Measurements from ENCODE around the gene HSF2BP. TPM values are rescaled to one million over a fixed set of nuclear protein-coding genes. Genes with fewer than 3 reads are reported as not detected.
"Not testable (repeated sequence)": the region's sequence is repeated elsewhere in the genome, so short reads cannot be mapped to it uniquely, and the experiment has no call there.

The HSF2BP gene
- total RNA-seq, 6 donors from 2014 or later = 0.40 to 0.91 (median 0.45) TPM; not detected in 2

GRCh38 chr21:43572446-43572845, 86.8 kb downstream of the HSF2BP start:
- no peak overlapping the region for H3K4me3 ChIP-seq
- ATAC-seq (ENCODE audit: low FRiP score in 2 of 2) (no peak), DNase-seq (no peak)
- H3K27ac ChIP-seq = no peak overlapping the region
- no peaks in the 10 kb centered on the region for H3K36me3 ChIP-seq
- TF ChIP-seq POLR2AphosphoS5 (IDR thresholded peaks at IDR 0.05) = no peak
- H3K9me3 ChIP-seq = no peaks in the 10 kb centered on the region
- WGBS, 2 donors = 79 to 83% methylated on average over 5 of the region's 5 CpGs
- peaks cover 3 to 9% (median 7%) of the 10 kb centered on the region in 4 donors for H3K4me1 ChIP-seq
- no peaks in the 10 kb centered on the region for H3K27me3 ChIP-seq

GRCh38 chr21:43571976-43572375, 87.3 kb downstream of the HSF2BP start:
- 85 to 89% methylated on average over 6 of the region's 6 CpGs for WGBS, 2 donors
- TF ChIP-seq POLR2AphosphoS5 (IDR thresholded peaks at IDR 0.05) (no peak), EP300 (IDR thresholded peaks at IDR 0.05) (no peak), CTCF (IDR thresholded peaks at IDR 0.05) (no peak), POLR2A (IDR thresholded peaks at IDR 0.05) (no peak)
- Histone ChIP-seq H3K4me3 (no peak overlapping the region), H3K27ac (no peak overlapping the region), H3K4me1 (peaks cover 3 to 9% (median 7%) of the 10 kb centered on the region in 4 donors), H3K36me3 (no peaks in the 10 kb centered on the region), H3K9me3 (no peaks in the 10 kb centered on the region), H3K27me3 (no peaks in the 10 kb centered on the region)
- DNase-seq (no peak), ATAC-seq (ENCODE audit: low FRiP score in 2 of 2) (peak in 1 of 2 donors; percentile 34)

- ATAC-seq (ENCODE audit: low FRiP score in 2 of 2) = not testable (repeated sequence)
- no CpG with 5 or more reads among the region's 3 CpGs for WGBS, 2 donors
Observed at GRCh38 chr21:43570195-43570594, 89.1 kb downstream of the HSF2BP start.

GRCh38 chr21:43562451-43562850, 96.8 kb downstream of the HSF2BP start:
- not testable (repeated sequence) for H3K27me3 ChIP-seq; H3K4me1 ChIP-seq; H3K36me3 ChIP-seq; DNase-seq; ATAC-seq (ENCODE audit: low FRiP score in 2 of 2); H3K9me3 ChIP-seq; H3K27ac ChIP-seq; H3K4me3 ChIP-seq
- no CpG with 5 or more reads among the region's 5 CpGs for WGBS, 2 donors

More at GRCh38 chr21:43570195-43570594, 89.1 kb downstream of the HSF2BP start:
- H3K4me3 ChIP-seq, DNase-seq, H3K4me1 ChIP-seq, H3K36me3 ChIP-seq, H3K27ac ChIP-seq, H3K27me3 ChIP-seq, H3K9me3 ChIP-seq: not testable (repeated sequence)

- H3K4me3 ChIP-seq; H3K4me1 ChIP-seq; H3K9me3 ChIP-seq; DNase-seq; H3K27me3 ChIP-seq; H3K36me3 ChIP-seq; ATAC-seq (ENCODE audit: low FRiP score in 2 of 2); H3K27ac ChIP-seq: not testable (repeated sequence)
- WGBS, 2 donors = no CpG with 5 or more reads among the region's 2 CpGs
Observed at GRCh38 chr21:43540561-43540960, 118.7 kb downstream of the HSF2BP start.

- WGBS, 2 donors = no CpG with 5 or more reads among the region's 8 CpGs
- not testable (repeated sequence) for H3K27ac ChIP-seq, DNase-seq, H3K27me3 ChIP-seq, H3K9me3 ChIP-seq, H3K4me3 ChIP-seq, H3K36me3 ChIP-seq, H3K4me1 ChIP-seq
- peak in 1 of 2 donors; percentile 57 for ATAC-seq (ENCODE audit: low FRiP score in 2 of 2)
Observed at GRCh38 chr21:43522495-43523131, 136.7 kb downstream of the HSF2BP start.

GRCh38 chr21:43517701-43518100, 141.6 kb downstream of the HSF2BP start:
- H3K4me3 ChIP-seq; H3K27ac ChIP-seq; H3K27me3 ChIP-seq; H3K36me3 ChIP-seq; ATAC-seq (ENCODE audit: low FRiP score in 2 of 2); H3K4me1 ChIP-seq; H3K9me3 ChIP-seq; DNase-seq: not testable (repeated sequence)
- WGBS, 2 donors = no CpG with 5 or more reads among the region's 6 CpGs

GRCh38 chr21:43516860-43517627, 142.2 kb downstream of the HSF2BP start:
- no CpG with 5 or more reads among the region's 10 CpGs for WGBS, 2 donors
- not testable (repeated sequence) for H3K27me3 ChIP-seq, H3K27ac ChIP-seq, H3K4me1 ChIP-seq, H3K9me3 ChIP-seq, H3K36me3 ChIP-seq, H3K4me3 ChIP-seq, DNase-seq
- peak; percentile 75 to 92 for ATAC-seq (ENCODE audit: low FRiP score in 2 of 2)

- H3K9me3 ChIP-seq, DNase-seq, H3K36me3 ChIP-seq, H3K27ac ChIP-seq, H3K27me3 ChIP-seq, H3K4me3 ChIP-seq, H3K4me1 ChIP-seq: not testable (repeated sequence)
- ATAC-seq (ENCODE audit: low FRiP score in 2 of 2) = peak in 1 of 2 donors; percentile 17
- no CpG with 5 or more reads among the region's 4 CpGs for WGBS, 2 donors
Observed at GRCh38 chr21:43516295-43516847, 142.9 kb downstream of the HSF2BP start.

GRCh38 chr21:43514834-43515233, 144.5 kb downstream of the HSF2BP start:
- WGBS, 2 donors = no CpG with 5 or more reads among the region's 3 CpGs
- H3K36me3 ChIP-seq; H3K4me1 ChIP-seq; DNase-seq; H3K27me3 ChIP-seq; ATAC-seq (ENCODE audit: low FRiP score in 2 of 2); H3K27ac ChIP-seq; H3K9me3 ChIP-seq; H3K4me3 ChIP-seq: not testable (repeated sequence)

GRCh38 chr21:43513023-43513422, 146.3 kb downstream of the HSF2BP start:
- WGBS, 2 donors = no CpG with 5 or more reads among the region's 3 CpGs
- not testable (repeated sequence) for ATAC-seq (ENCODE audit: low FRiP score in 2 of 2)

More at GRCh38 chr21:43513023-43513422, 146.3 kb downstream of the HSF2BP start:
- H3K27ac ChIP-seq, H3K36me3 ChIP-seq, H3K4me3 ChIP-seq, H3K9me3 ChIP-seq, H3K4me1 ChIP-seq, DNase-seq, H3K27me3 ChIP-seq: not testable (repeated sequence)

All from upper lobe of left lung (tissue), 6 donors.